Chondrocyte (in vitro differentiated cells): ENCODE measurements around the gene F2RL1. TPM values are rescaled to one million over a fixed set of nuclear protein-coding genes. Genes with fewer than 3 reads are reported as not detected.

ENCODE experiments used
- DNase-seq: peaks from one replicate; pipeline ENCODE4 v3.0.0; 2021; ENCODE audit warnings: mixed read lengths, low spot score
- H3K27ac Mint-ChIP-seq: one replicate; pipeline ENCODE4 v1.8.0; 2021; ENCODE audit warnings: mild to moderate bottlenecking, moderate library complexity, mixed read lengths; ENCODE audit not compliant: unreplicated experiment
- H3K27me3 Mint-ChIP-seq: 2 replicates; pipeline ENCODE4 v1.8.0; 2021; ENCODE audit warnings: low read depth, mixed read lengths
- H3K36me3 Mint-ChIP-seq: 2 replicates; pipeline ENCODE4 v1.8.0; 2021; ENCODE audit warnings: low read depth, mixed read lengths
- H3K4me1 Mint-ChIP-seq: 2 replicates; pipeline ENCODE4 v1.8.0; 2021; ENCODE audit warnings: low read depth, mild to moderate bottlenecking, mixed read lengths
- H3K4me3 Mint-ChIP-seq: one replicate; pipeline ENCODE4 v1.8.0; 2021; ENCODE audit warnings: mild to moderate bottlenecking, moderate library complexity, mixed read lengths; ENCODE audit not compliant: unreplicated experiment
- H3K9me3 Mint-ChIP-seq: 2 replicates; pipeline ENCODE4 v1.8.0; 2021; ENCODE audit warnings: low read depth, mixed read lengths
- CTCF ChIP-seq: fragments of 200-600 bp; sonication (generic); IDR thresholded peaks from 2 replicates; pipeline ENCODE4 v1.5.0; 2021; ENCODE audit warnings: antibody characterized with exemption, mild to moderate bottlenecking, moderate library complexity
- total RNA-seq: library from RNA; stranded (reverse); gene quantifications from 3 replicates; pipeline ENCODE4 v1.2.1, GENCODE V29; 2021

F2RL1 gene
- total RNA-seq, 1 donor from 2014 or later, result 1.2 TPM

GRCh38 chr5:76863001-76863400 lies 44.2 kb downstream of the F2RL1 start:
- H3K27ac Mint-ChIP-seq, result no peak overlapping the region
- no peak for TF ChIP-seq CTCF
- no peak overlapping the region for H3K4me3 Mint-ChIP-seq
- no peak for DNase-seq
- H3K4me1 Mint-ChIP-seq, result peaks cover 6% of the 10 kb centered on the region
- no peaks in the 10 kb centered on the region for H3K36me3 Mint-ChIP-seq
- no peaks in the 10 kb centered on the region for H3K9me3 Mint-ChIP-seq
- no peaks in the 10 kb centered on the region for H3K27me3 Mint-ChIP-seq

- DNase-seq, result no peak
- no peak overlapping the region for H3K4me3 Mint-ChIP-seq
- H3K9me3 Mint-ChIP-seq, result no peaks in the 10 kb centered on the region
- peaks cover 6% of the 10 kb centered on the region for H3K4me1 Mint-ChIP-seq
- no peak for TF ChIP-seq CTCF
- no peaks in the 10 kb centered on the region for H3K36me3 Mint-ChIP-seq
- no peak overlapping the region for H3K27ac Mint-ChIP-seq
- H3K27me3 Mint-ChIP-seq, result no peaks in the 10 kb centered on the region
Observed at GRCh38 chr5:76866503-76866902, 47.7 kb downstream of the F2RL1 start.

- Mint-ChIP-seq H3K27ac (no peak overlapping the region), H3K9me3 (no peaks in the 10 kb centered on the region), H3K36me3 (no peaks in the 10 kb centered on the region), H3K4me1 (peaks cover under 1% of the 10 kb centered on the region), H3K27me3 (no peaks in the 10 kb centered on the region), H3K4me3 (no peak overlapping the region)
- TF ChIP-seq CTCF, result no peak
- DNase-seq, result no peak
Observed at GRCh38 chr5:76867038-76867437, 48.2 kb downstream of the F2RL1 start.

- no peaks in the 10 kb centered on the region for H3K9me3 Mint-ChIP-seq
- peak; percentile 90 for TF ChIP-seq CTCF
- H3K4me1 Mint-ChIP-seq, result no peaks in the 10 kb centered on the region
- H3K36me3 Mint-ChIP-seq, result no peaks in the 10 kb centered on the region
- no peak overlapping the region for H3K4me3 Mint-ChIP-seq
- no peak for DNase-seq
- no peak overlapping the region for H3K27ac Mint-ChIP-seq
- H3K27me3 Mint-ChIP-seq, result no peaks in the 10 kb centered on the region
Observed at GRCh38 chr5:76867827-76868693, 49.2 kb downstream of the F2RL1 start.

GRCh38 chr5:76870046-76870445 lies 51.2 kb downstream of the F2RL1 start:
- Mint-ChIP-seq H3K4me1 (peaks cover 3% of the 10 kb centered on the region), H3K27ac (no peak overlapping the region), H3K36me3 (no peaks in the 10 kb centered on the region), H3K27me3 (no peaks in the 10 kb centered on the region), H3K4me3 (no peak overlapping the region), H3K9me3 (no peaks in the 10 kb centered on the region)
- no peak for DNase-seq
- TF ChIP-seq CTCF, result no peak
